ENCODE measurements around the gene KCNA10.
A peak's percentile ranks its signal among the peaks of the same experiment; 100 is the strongest.

Gene KCNA10

DNA sequence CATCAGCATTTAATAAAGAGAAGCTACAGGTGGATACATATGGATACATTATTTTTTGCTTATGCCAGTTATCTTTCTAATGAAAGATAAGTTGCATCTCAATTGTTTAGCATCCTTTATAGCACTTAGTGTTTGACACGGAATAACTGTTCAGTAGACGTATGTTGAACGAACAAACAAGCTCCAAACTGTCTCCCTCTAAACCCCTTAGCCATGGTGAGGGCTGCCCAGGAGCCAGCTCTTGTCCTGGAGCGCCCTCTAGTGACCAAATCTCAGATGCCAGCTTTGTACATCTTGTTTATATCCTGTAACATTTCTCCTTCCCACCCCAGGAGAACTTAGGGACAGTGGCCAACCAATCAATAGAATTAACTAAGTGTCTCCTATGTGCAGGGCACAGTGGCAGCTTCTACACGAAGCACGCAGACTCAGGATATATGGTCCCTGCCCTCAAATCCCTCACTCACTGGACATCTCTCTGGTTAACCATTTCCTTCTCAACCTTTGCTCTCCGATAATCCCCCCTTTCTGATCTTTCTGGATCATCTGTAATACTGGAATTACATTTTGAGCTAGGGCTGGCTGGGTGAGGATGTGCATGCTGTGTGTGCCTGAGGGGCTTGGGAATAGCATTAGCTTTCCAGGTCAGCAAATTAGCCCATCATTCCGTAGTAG, 22.9 kb downstream of the KCNA10 start:
- peak; percentile 59 for DNase-seq

DNA sequence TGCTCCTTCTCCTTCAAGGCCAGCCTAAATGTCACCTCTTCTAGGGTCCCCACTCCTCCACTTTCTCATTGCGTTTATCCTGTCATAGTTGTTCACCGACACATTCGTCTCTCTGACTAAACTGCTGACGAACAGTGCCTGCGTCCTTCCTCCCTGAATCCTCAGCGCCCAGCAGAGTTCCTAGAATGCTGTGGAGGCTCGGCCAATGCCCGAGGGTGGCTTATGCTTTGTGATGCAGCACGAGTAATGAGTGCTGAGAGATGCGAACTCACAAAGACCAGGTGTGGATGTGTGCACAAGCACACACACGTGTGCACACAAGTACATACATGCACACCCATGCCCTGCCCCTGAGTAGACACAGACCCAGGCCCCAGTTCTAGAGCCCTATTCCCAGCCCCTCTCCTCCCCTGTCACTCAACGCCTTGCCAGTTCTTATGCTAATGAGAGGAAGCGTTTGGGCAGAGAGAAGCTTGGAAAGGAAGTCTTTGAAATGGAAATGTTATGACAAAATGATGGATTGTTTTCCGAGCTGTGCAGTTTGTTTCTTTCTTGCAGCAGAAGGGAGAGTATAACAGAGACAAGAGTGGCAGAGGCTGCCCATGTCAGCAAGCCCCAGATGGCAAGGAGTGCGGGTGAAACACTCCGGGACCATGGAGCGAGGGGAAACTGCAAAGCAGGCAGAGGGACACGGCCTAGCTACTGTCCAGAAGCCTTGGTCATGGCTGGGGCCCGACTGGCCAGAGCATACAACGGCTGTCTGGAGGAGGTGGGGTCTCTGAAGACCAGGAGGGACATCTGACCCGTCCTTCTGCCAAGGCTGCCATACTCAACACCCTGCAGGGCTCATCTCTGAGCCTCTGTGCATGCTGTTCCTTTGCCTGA, 24.2 kb downstream of the KCNA10 start:
- no peak for DNase-seq

DNA sequence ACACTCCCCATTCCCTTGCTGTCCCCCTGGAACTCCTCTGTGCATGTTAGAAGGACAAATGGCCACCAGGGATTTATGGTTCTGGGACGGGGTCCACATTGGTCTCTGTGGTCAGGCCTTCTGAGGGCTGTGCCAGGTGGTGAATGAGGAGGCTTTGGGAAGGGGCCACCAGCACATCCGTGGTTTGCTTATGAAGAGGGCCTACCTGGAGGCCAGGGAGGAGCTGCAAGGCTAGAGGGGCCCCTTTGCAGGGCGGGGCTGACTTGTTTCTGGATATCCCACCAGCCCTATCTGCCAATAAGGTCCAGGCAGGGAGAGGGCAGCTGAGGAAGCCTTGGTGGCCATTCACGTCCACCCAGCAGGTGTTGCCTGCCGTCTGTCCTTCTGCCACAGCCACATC, 24.9 kb downstream of the KCNA10 start:
- no peak for DNase-seq

DNA sequence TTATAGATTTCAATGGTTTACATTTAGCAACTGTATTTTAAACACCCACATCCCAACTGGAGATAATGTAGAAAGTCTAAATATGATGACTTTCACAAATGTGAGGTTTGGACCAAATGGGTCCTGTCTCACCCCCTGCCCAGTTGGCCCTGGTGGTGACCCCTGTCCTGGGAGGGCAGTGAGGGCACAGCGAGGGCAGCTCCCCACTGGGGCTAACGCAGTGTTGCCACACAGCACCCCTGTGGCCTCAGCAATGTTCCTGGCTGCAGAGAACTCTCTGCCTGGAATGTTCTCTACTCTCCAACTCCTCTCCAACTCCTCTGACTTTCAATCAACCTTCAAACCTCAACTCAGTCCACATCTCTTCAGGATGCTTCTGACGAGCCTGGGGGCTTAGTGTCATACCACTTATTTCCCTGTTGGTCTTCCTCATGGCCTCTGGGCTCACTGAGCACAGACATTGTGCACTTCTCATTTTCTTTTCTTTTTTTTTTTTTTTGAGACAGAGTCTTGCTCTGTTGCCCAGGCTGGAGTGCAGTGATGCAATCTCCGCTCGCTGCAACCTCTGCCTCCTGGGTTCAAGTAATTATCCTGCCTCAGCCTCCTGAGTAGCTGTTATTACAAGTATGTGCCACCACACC, 25.8 kb downstream of the KCNA10 start:
- DNase-seq, result no peak

DNA sequence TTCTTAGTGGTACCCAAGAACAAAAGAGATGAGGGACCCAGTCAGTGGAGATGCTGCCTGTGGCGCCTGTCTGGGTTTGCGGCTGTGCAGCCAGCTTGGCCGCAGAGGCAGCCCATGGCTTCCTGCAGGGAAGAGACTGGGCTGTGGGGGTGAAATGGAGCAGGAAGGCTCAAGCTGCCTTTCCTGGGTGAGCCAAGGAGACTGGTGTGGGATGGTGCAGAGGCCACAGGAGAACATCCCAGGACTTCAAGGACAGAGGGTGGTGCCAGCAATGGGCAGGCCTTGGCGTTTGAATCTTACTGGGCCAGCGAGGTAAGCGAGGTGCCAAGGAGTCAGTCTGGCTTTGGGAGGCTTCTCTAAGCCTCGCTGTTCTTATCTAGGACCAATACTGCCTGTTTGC, 26.4 kb downstream of the KCNA10 start:
- DNase-seq, result no peak

DNA sequence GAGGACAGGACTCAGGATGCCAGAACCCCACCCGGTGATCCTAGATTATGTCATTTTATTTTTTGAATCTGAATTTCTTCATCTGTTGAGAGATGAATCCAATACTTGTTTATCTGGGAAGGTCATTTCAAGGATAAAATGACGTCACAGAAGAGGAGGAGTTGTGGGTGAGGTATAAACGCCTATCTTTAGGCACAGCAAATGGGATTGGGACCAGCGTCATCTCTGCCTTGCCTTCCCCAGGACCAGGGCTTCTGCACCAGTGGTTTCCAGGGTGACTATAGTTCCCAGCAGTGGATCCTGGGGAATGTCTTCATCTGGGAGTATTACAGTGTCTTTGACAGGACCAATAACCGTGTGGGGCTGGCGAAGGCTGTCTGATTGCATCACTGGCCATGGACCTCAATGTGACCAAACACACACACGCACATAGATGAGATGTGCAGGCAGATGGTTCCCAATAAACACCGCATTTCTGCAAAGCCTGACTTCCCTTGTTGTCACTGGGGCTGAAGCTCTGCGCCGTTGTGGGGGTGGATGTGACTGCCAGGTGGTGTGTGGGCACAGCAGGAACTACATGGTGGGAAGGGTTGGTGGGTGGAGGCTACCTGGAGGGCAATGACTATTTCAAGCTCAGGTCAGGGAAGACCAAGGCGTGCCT, 28.1 kb downstream of the KCNA10 start:
- no peak for DNase-seq

DNA sequence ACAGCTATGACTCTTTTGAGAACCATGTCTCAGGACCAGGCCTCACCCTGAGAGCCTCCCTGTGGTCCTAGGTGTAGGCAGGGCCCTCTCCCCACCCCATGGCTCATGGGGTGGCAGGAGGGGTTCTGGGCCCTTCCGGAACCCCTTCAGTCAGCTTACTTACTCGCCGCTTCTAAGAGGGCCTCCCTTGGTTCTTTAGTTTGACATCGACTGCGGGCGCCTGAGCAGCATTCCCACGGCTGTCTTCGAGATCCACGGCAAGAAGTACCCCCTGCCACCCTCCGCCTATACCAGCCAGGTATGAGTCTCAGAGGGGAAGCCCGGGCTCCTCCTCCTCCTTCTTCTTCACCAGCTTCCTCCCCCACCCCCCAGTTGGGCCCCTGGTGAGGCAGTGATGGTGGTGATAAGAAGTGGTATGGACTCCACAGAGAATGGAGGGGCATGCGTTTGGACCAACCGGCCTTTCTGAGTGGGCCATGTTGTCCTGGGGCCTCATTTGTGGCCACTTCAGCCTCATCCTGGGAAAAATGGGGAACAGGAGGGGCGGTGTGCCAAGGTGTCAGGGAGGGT, 28.9 kb downstream of the KCNA10 start:
- no peak for DNase-seq

DNA sequence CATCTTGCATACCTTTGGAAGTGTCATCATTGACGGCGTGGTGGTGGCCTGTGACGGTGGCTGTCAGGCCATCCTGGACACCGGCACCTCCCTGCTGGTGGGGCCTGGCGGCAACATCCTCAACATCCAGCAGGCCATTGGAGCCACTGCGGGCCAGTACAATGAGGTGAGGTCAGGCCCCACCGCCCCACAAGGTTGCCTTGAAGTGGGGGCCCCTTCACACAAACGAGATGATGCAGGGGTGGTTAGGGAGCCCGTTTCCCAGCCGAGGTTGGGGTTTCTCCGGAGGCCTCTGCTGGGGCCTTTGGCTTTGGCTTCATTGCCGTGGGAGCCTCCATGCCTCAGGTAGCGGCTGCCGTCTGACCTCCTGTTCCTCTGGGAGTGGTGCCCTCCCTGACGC, 29.6 kb downstream of the KCNA10 start:
- DNase-seq, result no peak

DNA sequence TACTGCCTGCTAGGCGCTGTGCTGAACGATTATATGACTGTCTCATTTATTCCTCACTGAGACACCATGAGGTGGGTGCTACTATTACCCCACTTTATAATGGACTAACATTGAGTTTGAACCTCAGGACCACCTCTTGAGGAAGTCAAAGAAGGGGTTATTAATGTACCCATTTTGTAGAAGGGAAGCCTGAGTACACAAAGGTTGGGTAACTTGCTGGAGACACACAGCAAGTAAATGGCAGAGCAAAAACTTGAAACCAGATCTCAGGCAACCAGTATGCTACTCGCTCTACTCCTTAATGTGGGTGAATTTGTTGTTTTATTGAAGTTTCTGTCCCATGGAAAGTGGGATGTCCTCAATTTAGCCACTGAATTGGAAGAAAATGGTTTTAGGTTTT, 30.1 kb downstream of the KCNA10 start:
- no peak for DNase-seq

DNA sequence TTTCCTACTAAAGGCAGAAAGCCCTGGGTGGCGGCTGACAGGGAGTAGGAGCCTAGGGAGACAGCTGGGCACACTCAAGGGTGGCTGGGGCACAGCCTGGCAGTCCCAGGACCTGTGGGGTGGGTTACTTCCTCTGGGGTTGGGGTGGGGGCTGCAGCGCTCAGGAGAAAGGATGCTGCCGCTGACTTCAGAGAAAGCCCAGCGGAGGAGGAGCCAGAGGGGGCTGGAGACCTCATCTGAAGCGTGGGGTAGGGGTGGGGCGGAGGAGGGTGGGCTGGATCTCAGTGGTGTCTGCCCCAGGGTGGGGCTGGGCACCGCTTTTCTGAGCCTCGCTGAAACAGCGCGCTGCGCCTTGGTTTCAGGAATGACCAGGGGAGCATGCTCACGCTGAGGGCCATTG, 30.8 kb downstream of the KCNA10 start:
- DNase-seq, result no peak

DNA sequence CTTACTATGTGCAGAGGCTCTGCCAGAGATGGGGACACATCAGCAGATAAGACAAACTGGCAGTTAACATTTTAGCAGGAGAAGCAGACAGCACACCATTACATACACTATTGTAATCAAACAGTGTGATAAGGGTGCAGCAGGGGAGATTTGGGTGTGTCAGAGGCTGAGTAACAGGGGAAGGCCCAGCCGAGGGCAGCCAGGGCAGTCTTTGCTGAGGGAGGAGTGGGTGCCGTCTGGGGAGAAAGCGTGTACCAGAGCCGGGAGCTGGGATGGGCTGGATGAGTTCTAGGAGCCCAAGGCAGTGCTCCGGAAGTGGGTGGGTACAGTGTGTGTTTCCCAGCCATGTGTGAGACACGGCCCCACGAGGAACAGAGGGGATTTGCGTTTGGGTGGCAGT, 31.2 kb downstream of the KCNA10 start:
- DNase-seq, result no peak

DNA sequence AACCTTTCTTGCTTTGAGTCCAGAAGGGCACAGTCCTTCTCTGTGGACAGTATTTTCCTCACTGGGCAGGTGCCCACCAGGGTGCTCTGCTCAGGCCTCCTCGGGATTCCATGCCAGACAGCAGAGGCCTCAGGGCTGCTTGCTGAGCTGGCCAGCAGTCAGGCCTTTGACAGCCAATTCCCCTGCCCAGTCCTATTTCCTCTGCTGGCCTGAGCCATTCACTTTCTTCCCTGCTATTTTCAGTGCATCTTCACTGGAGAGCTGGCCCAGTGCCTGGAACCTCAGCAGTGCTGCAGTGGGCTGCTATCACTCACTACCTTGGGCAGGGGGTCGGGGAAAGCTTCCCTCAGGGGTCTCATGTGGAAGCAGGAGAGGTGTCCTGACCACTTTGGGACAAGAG, 33.2 kb downstream of the KCNA10 start:
- DNase-seq, result no peak

DNA sequence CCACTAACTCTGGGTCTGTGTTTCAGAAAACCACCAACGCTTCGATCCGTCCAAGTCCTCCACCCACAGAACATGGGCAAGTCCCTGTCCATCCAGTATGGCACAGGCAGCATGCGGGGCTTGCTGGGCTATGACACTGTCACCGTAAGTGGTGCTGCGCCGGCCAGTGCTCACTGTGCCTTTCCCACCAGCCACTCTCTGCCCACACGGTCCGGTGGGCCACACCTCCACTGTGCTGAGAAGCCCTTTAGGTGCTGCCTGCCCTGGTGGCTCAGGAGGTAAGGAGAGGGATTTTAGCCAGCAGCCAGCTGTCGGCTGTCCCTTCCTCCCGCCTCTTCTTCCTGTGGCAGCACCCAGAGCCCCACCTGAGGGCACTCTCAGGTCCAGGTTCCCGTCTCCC, 34.2 kb downstream of the KCNA10 start:
- DNase-seq, result no peak

DNA sequence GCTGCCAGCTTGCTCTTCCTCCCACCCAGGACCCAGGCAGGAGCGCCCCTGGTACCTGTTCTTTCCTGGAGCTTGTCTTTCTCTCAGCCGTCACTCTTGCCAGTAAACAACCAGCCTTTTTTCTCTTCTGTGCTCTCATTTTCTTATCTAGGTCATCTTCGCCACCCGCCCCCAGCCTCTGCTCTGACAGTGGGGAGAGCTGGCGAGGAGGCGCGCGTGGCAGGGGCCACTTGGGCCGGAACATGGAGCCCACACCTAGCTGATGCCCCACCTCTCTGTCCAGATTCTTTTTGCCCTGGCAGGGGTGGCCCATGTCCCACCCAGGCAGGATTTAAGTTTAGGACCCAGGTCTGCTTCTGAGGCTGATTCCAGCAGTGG, 35.7 kb downstream of the KCNA10 start:
- no peak for DNase-seq

DNA sequence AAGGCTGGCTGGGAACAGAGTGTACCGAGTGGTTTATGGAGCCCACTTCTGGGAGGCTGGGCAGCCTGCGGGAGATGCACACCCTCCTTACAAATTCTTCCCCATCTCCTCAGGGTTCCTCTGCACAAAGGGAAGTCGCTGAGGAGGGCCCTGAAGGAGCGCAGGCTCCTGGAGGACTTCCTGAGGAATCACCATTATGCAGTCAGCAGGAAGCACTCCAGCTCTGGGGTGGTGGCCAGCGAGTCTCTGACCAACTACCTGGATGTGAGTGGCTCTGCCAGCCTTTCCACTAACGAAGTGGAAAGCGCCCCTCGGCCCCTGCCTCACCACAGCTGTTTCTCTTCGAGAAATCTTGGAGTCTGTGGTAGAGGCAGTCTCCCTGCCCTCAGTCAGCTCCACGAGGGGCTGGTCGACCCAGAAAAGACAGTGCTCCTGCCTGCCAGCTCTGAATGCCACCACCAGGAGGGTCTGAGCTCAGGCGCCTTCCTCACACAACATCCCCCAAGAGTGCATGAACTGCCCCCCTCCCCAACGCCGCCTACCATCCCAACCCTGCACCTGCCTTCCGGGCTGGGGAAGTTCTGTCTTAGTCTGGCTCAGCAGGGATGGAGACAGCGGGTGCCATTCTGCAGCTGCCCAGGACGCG, 36.2 kb downstream of the KCNA10 start:
- no peak for DNase-seq

DNA sequence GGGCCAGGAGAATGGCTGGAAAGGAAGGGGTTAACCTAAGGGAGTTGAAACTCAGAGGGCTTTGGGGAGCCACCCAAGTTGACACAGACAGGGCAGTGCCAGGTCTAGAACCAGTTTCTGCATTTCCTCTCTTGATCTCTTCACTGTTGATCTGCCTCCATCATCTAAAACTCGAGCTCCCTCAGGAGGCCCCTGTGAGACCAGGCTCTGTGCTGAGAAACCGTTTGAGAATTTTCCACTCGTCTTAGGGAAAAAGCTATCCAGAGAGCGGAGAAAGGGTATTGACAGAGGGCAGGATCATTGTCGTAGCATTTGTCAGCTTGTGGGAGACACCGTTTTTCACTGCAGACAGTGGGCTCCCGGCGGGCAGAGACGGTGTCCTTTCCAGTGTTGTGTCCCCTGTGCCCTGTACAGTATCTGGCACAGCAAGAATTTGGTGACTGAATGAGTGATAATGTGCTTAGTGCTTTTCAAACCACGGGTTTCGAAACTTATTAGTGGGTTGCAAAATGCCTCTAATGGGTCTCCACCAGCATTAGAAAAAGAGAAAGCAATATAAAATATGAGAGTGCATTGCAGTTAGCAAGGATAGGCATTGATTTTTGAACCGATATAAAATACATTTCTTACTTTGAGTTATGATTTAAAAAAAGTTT, 36.9 kb downstream of the KCNA10 start:
- no peak for DNase-seq

DNA sequence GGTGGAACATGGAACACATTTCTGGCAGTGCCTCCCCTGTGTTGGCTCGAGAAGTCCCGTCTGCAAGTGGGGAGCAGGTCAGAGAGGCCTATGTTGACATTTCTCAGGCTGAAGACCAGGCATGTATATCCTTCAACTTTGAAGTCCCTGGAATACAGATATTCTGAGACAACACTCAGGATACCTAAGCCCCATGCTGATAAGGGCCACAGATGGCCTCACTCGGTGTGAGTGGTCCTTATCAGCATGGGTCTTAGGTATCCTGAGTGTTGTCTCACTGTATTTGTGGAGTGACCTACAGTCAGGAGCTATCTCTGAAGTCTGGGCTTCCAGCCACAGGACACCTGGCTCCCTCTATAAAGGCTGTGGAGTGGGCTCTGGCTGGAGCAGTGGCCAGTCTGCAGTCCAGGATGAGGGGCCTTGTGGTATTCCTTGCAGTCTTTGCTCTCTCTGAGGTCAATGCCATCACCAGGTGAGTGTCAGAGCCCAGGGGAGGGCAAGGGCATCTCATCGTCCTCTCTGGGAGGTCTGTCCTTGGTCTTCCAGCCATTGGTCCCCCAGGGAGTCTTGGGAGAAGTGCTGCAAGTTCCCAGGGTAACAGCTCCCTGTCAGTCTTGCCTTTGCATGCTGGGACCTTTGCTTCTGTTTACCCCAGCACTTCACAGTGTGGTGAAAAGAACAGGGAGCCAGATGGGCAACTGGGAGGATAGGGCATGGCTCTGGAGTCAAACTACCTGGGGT, 38.4 kb downstream of the KCNA10 start:
- DNase-seq, result no peak

DNA sequence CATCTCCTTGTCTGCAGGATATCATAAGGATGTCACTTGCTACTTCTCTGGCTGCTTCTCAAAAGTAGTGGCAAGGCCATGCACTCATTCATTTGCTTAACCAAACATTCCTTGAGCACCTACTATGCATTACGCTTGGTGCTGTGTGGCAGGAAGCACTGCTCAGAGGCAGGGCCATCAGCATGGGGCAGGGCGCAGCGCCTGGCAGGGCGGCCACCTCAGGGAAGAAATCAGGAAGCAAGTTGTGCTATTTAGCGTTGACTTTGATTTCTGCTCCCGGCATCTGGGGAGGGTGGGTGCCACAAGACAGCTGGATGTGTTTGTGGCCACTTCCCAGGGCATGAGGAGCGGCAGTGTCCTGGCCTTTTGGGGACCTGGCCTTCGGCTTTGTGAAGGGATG, 40.1 kb downstream of the KCNA10 start:
- no peak for DNase-seq

DNA sequence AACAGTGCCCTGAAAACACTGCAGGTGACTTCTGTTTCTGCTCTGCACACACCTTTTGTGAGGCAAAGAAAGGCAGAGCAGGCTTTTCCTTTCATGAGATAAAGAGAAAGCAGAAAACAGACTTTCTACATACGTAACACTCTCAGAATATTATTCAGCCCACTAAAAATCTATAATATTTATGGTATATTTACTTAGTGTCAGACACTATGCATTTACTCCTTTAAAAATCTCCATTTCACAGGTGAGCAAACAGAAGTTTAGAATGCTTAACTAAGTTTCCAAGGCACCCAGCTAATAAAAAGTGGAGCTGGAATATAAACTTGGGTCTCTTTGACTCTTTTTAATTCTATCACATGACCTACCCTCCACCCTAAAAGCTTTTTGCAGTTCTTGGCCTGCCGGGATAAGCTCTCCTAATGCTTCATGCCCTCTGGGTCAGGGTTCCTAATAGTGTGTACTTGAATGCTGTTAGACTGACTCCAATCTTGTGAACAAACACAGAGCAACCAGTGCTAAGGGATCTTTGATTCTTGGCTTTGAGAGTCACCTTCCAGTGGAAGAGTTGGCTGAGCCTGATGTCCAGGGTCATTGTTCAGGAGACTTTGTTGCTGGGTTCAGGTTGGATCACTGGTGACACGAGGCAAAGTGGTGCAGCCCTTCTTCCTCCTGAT, 40.9 kb downstream of the KCNA10 start:
- no peak for DNase-seq

DNA sequence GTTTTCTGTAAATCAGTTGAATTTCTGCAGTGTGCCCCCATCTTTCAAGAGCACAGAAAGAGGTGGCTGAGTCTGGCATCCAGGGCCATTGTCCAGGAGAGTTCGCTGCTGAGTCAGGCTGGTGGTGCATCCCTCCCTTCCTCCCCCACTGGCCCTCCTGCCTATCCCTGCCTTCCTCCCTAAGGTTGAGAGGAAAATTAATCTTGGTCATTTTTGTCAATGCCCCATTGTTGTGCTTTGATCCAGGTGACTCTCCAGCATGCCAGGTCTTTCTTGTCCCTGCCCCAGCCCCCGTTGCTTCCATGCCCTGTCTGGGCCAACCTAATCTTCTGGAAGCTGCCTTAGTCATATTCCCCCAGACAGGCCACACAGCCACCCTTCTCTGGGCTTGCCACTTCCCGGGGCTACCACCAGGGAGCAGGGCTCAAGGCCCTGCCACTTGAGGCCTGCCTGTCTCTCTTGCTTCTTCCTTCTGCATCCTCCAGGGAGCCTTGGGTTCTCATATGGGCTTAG, 41.5 kb downstream of the KCNA10 start:
- DNase-seq, result no peak

Measured in central memory CD4-positive, alpha-beta T cell (primary cell).